GM10248 (cell line): ENCODE measurements around the gene ARHGEF2.

ENCODE experiments used
- CTCF ChIA-PET: fragments of 300-600 bp; sonication (Branson Sonifier 250); formaldehyde crosslinking; extraction: SDS; loops from one replicate; lab custom pipeline; 2021; ENCODE audit warnings: antibody characterized with exemption; lab: Yijun Ruan, JAX
- POLR2A ChIA-PET: fragments of 350-650 bp; sonication (Branson Sonifier 250); formaldehyde crosslinking; extraction: SDS; loops from one replicate; lab custom pipeline; 2020; ENCODE audit warnings: antibody characterized with exemption; lab: Yijun Ruan, JAX
- DNase-seq: peaks from one replicate; pipeline ENCODE4 v3.0.0; 2012; ENCODE audit errors: extremely low spot score
- CTCF ChIP-seq: IDR thresholded peaks from 2 replicates; pipeline ENCODE4 v1.5.1; 2012; ENCODE audit warnings: mild to moderate bottlenecking, low read depth; ENCODE audit errors: extremely low read depth, missing control alignments, control extremely low read depth

The ARHGEF2 gene

GRCh38 chr1:155947741-155948140 lies 30.6 kb downstream of the ARHGEF2 start:
- no peak for DNase-seq
- CTCF ChIA-PET: interaction anchor here (0.7 to 2.8 kb wide), 7 partner anchors 9 to 118 kb away, joined by 3 to 8 read pairs (median 6); no protein-coding TSS in a partner anchor
- no peak for TF ChIP-seq CTCF
- POLR2A ChIA-PET: no interaction called here

- POLR2A ChIA-PET: no interaction called here
Observed at GRCh38 chr1:155947292-155947691, 31.1 kb downstream of the ARHGEF2 start.

GRCh38 chr1:155946633-155947219 lies 31.6 kb downstream of the ARHGEF2 start:
- TF ChIP-seq CTCF: no peak
- no peak for DNase-seq
- ChIA-PET CTCF (interaction anchor here (0.8 to 4.8 kb wide), 11 partner anchors 9 to 119 kb away, joined by 3 to 36 read pairs (median 6); partner anchors contain the start of gene ARHGEF2), POLR2A (interaction anchor here (0.7 to 2.0 kb wide), 5 partner anchors 12 to 34 kb away, joined by 3 to 11 read pairs (median 4); partner anchors contain the start of gene KHDC4)

More at GRCh38 chr1:155947292-155947691, 31.1 kb downstream of the ARHGEF2 start:
- no peak for TF ChIP-seq CTCF
- no peak for DNase-seq
- CTCF ChIA-PET: interaction anchor here (0.7 to 2.8 kb wide), 6 partner anchors 11 to 119 kb away, joined by 3 to 8 read pairs (median 6); no protein-coding TSS in a partner anchor

GRCh38 chr1:155944444-155944799 lies 33.9 kb downstream of the ARHGEF2 start:
- ChIA-PET POLR2A (interaction anchor here (0.5 to 0.7 kb wide), 2 partner anchors 45 to 604 kb away, joined by 3 read pairs; no protein-coding TSS in a partner anchor), CTCF (interaction anchor here (0.6 to 4.8 kb wide), 8 partner anchors 11 to 622 kb away, joined by 3 to 36 read pairs (median 7); partner anchors contain the start of genes ARHGEF2 and KHDC4)
- DNase-seq: no peak
- TF ChIP-seq CTCF: no peak

GRCh38 chr1:155942578-155943141 lies 35.7 kb downstream of the ARHGEF2 start:
- DNase-seq: no peak
- TF ChIP-seq CTCF: no peak
- ChIA-PET POLR2A (interaction anchor here (1.0 to 1.4 kb wide), 2 partner anchors 9 to 36 kb away, joined by 3 to 4 read pairs; partner anchors contain the start of genes ARHGEF2 and KHDC4), CTCF (interaction anchor here (2.1 to 4.8 kb wide), 3 partner anchors 34 to 124 kb away, joined by 7 to 36 read pairs (median 16); partner anchors contain the start of gene ARHGEF2)

GRCh38 chr1:155941845-155942531 lies 36.4 kb downstream of the ARHGEF2 start:
- no peak for TF ChIP-seq CTCF
- ChIA-PET POLR2A (interaction anchor here (1.0 kb wide), 1 partner anchor 8 kb away, joined by 3 read pairs; the partner anchor contains the start of gene KHDC4), CTCF (interaction anchor here (2.1 to 4.8 kb wide), 2 partner anchors 35 to 48 kb away, joined by 16 to 36 read pairs; partner anchors contain the start of gene ARHGEF2)
- no peak for DNase-seq
